Fibroblast of lung (primary cell): ENCODE measurements around the gene DCPS.
A peak's percentile ranks its signal among the peaks of the same experiment; 100 is the strongest.

ENCODE experiments used
- CTCF ChIP-seq, 2 donors: IDR thresholded peaks in 1 of 2; conservative IDR thresholded peaks in 1 of 2; 1 replicate in 1 of 2; 2 replicates in 1 of 2; pipeline ENCODE4 v1.5.1; 2011 to 2012; ENCODE audit warnings: low read length in 2 of 2, control low read depth in 1 of 2, inconsistent platforms in 1 of 2, low read depth in 1 of 2, mild to moderate bottlenecking in 1 of 2
- EZH2 ChIP-seq: IDR thresholded peaks from 2 replicates; pipeline ENCODE4 v1.5.1; 2012; ENCODE audit warnings: low read length, control low read depth, mild to moderate bottlenecking; ENCODE audit errors: missing control alignments

DNA sequence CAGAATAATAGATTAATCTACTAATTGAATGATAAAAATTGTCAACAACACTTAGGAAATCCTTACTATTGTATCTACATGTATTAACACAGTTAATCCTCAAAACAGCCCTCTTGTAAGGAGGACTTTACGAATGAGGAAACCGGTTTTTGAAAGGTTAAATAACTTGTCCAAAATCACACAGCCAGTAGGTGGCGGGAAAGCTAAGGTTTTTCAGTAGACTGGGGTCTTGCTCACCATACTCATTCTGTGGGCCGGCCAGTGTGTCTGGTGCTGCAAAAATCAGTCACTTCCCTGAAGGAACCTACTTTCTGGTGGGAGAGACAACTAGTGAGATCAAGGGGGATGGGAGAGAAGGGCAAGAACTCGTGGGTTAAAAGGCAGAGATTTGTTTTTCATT lies 3.8 kb downstream of the DCPS start:
- TF ChIP-seq CTCF (conservative IDR thresholded peaks at IDR 0.05 in 1 of 2, IDR thresholded peaks at IDR 0.05 in 1 of 2; ENCODE audit: low read depth in 1 of 2, low read length in 2 of 2), result peak; percentile 43 to 60
- no peak for TF ChIP-seq EZH2
